B cell (primary cell): Measurements from ENCODE around the gene MYH15.

ENCODE experiments used
- CTCF ChIP-seq: fragments of 200-600 bp; IDR thresholded peaks from one replicate; pipeline ENCODE4 v1.8.0; 2022; ENCODE audit warnings: antibody characterized with exemption, mild to moderate bottlenecking
- EZH2 ChIP-seq: IDR thresholded peaks from 2 replicates; pipeline ENCODE4 v1.6.1; 2012; ENCODE audit warnings: borderline replicate concordance, low read depth, mild to moderate bottlenecking, moderate library complexity, low read length; ENCODE audit not compliant: insufficient read depth, poor library complexity, severe bottlenecking

GRCh38 chr3:108343491-108343890, 166.9 kb downstream of the MYH15 start:
- TF ChIP-seq CTCF, result no peak
- no peak for TF ChIP-seq EZH2
